Nephron (organoid): ENCODE measurements around the gene PHLPP1.

Source experiments
- H3K27ac Mint-ChIP-seq, 3 experiments: 2 replicates each; pipeline ENCODE4 v1.8.0; 2020; ENCODE audit warnings: mixed read lengths in 3 of 3, mild to moderate bottlenecking in 2 of 3, moderate library complexity in 1 of 3
- H3K27me3 Mint-ChIP-seq: 2 replicates; pipeline ENCODE4 v1.8.0; 2021; ENCODE audit warnings: low read depth, mild to moderate bottlenecking, moderate library complexity, mixed read lengths
- H3K36me3 Mint-ChIP-seq: 2 replicates; pipeline ENCODE4 v1.8.0; 2020; ENCODE audit warnings: low read depth, mixed read lengths
- H3K4me1 Mint-ChIP-seq: 2 replicates; pipeline ENCODE4 v1.8.0; 2020; ENCODE audit warnings: mixed read lengths
- H3K4me3 Mint-ChIP-seq, 3 experiments: 2 replicates each; pipeline ENCODE4 v1.8.0; 2020; ENCODE audit warnings: mild to moderate bottlenecking in 3 of 3, mixed read lengths in 3 of 3, moderate library complexity in 2 of 3
- H3K9me3 Mint-ChIP-seq: 2 replicates; pipeline ENCODE4 v1.8.0; 2020; ENCODE audit warnings: mixed read lengths
- CTCF ChIP-seq, 3 experiments: fragments of 200-600 bp; sonication (generic); IDR thresholded peaks; one replicate each; pipeline ENCODE4 v1.5.0; 2021; ENCODE audit warnings: antibody characterized with exemption in 3 of 3; ENCODE audit not compliant: unreplicated experiment in 3 of 3

Gene PHLPP1

GRCh38 chr18:62999921-63000320, 284.6 kb downstream of the PHLPP1 start:
- H3K27me3 Mint-ChIP-seq = peaks cover 3% of the 10 kb centered on the region
- no peaks in the 10 kb centered on the region for H3K36me3 Mint-ChIP-seq
- peaks cover 6% of the 10 kb centered on the region for H3K4me1 Mint-ChIP-seq
- H3K9me3 Mint-ChIP-seq = no peaks in the 10 kb centered on the region
- no peak overlapping the region for H3K4me3 Mint-ChIP-seq
- TF ChIP-seq CTCF (IDR thresholded peaks at IDR 0.05; ENCODE audit: unreplicated experiment in 3 of 3) = no peak
- H3K27ac Mint-ChIP-seq = peak overlapping the region in 1 of 3 experiments; percentile 15

GRCh38 chr18:63000839-63001238, 285.5 kb downstream of the PHLPP1 start:
- Mint-ChIP-seq H3K9me3 (no peaks in the 10 kb centered on the region), H3K36me3 (no peaks in the 10 kb centered on the region), H3K4me3 (no peak overlapping the region), H3K27ac (no peak overlapping the region), H3K4me1 (peaks cover 6% of the 10 kb centered on the region), H3K27me3 (peaks cover 4% of the 10 kb centered on the region)
- TF ChIP-seq CTCF (IDR thresholded peaks at IDR 0.05; ENCODE audit: unreplicated experiment in 3 of 3) = no peak

- Mint-ChIP-seq H3K4me1 (peaks cover 6% of the 10 kb centered on the region), H3K9me3 (no peaks in the 10 kb centered on the region), H3K36me3 (no peaks in the 10 kb centered on the region), H3K27me3 (peaks cover 4% of the 10 kb centered on the region), H3K27ac (no peak overlapping the region), H3K4me3 (no peak overlapping the region)
- TF ChIP-seq CTCF (IDR thresholded peaks at IDR 0.05; ENCODE audit: unreplicated experiment in 3 of 3) = no peak
Observed at GRCh38 chr18:63001861-63002260, 286.5 kb downstream of the PHLPP1 start.

- no peak overlapping the region for H3K4me3 Mint-ChIP-seq
- H3K4me1 Mint-ChIP-seq = peaks cover 6% of the 10 kb centered on the region
Observed at GRCh38 chr18:63002305-63002704, 287.0 kb downstream of the PHLPP1 start.

GRCh38 chr18:63002803-63003445, 287.6 kb downstream of the PHLPP1 start:
- no peak overlapping the region for H3K4me3 Mint-ChIP-seq
- H3K27ac Mint-ChIP-seq = no peak overlapping the region
- no peaks in the 10 kb centered on the region for H3K36me3 Mint-ChIP-seq
- H3K9me3 Mint-ChIP-seq = no peaks in the 10 kb centered on the region
- H3K27me3 Mint-ChIP-seq = peaks cover 4% of the 10 kb centered on the region
- H3K4me1 Mint-ChIP-seq = peaks cover 6% of the 10 kb centered on the region
- no peak for TF ChIP-seq CTCF (IDR thresholded peaks at IDR 0.05; ENCODE audit: unreplicated experiment in 3 of 3)

More at GRCh38 chr18:63002305-63002704, 287.0 kb downstream of the PHLPP1 start:
- no peaks in the 10 kb centered on the region for H3K9me3 Mint-ChIP-seq
- H3K27me3 Mint-ChIP-seq = peaks cover 4% of the 10 kb centered on the region
- no peak overlapping the region for H3K27ac Mint-ChIP-seq
- no peaks in the 10 kb centered on the region for H3K36me3 Mint-ChIP-seq
- TF ChIP-seq CTCF (IDR thresholded peaks at IDR 0.05; ENCODE audit: unreplicated experiment in 3 of 3) = no peak

GRCh38 chr18:63003899-63004298, 288.6 kb downstream of the PHLPP1 start:
- Mint-ChIP-seq H3K4me1 (peaks cover 6% of the 10 kb centered on the region), H3K9me3 (no peaks in the 10 kb centered on the region), H3K27ac (no peak overlapping the region), H3K4me3 (no peak overlapping the region), H3K27me3 (peaks cover 4% of the 10 kb centered on the region), H3K36me3 (no peaks in the 10 kb centered on the region)
- no peak for TF ChIP-seq CTCF (IDR thresholded peaks at IDR 0.05; ENCODE audit: unreplicated experiment in 3 of 3)
